Astrocyte (in vitro differentiated cells and primary cell): ENCODE data around the gene RPS27A. TPM values are rescaled to one million over a fixed set of nuclear protein-coding genes. Genes with fewer than 3 reads are reported as not detected.
"Not testable (repeated sequence)": the region's sequence is repeated elsewhere in the genome, so short reads cannot be mapped to it uniquely, and the experiment has no call there.

Experiments
- DNase-seq: peaks from one replicate; pipeline ENCODE4 v3.0.0-alpha.2; 2010; ENCODE audit warnings: low read depth
- FAIRE-seq: peaks from 2 replicates; lab custom pipeline; 2011; peaks lifted over from hg19 to GRCh38; lab: Jason Lieb, UNC
- H2AFZ ChIP-seq: 2 replicates; pipeline ENCODE4 v1.6.0; 2012; ENCODE audit warnings: low read depth, low read length, inconsistent platforms
- H3K27ac ChIP-seq: 2 replicates; pipeline ENCODE4 v1.5.1; 2011; ENCODE audit warnings: low read depth, low read length, inconsistent platforms
- H3K27me3 ChIP-seq: 2 replicates; pipeline ENCODE4 v1.6.0; 2011; ENCODE audit warnings: low read length, inconsistent platforms; ENCODE audit not compliant: insufficient read depth
- H3K36me3 ChIP-seq: 2 replicates; pipeline ENCODE4 v1.5.1; 2011; ENCODE audit warnings: low read length, inconsistent platforms; ENCODE audit not compliant: insufficient read depth
- H3K4me1 ChIP-seq: 2 replicates; pipeline ENCODE4 v1.5.1; 2011; ENCODE audit warnings: low read length, inconsistent platforms; ENCODE audit not compliant: insufficient read depth
- H3K4me2 ChIP-seq: 2 replicates; pipeline ENCODE4 v1.6.0; 2012; ENCODE audit warnings: low read length, inconsistent platforms
- H3K4me3 ChIP-seq: 2 replicates; pipeline ENCODE4 v1.5.1; 2011; ENCODE audit warnings: low read depth, mild to moderate bottlenecking, low read length, inconsistent platforms; ENCODE audit not compliant: insufficient read depth
- H3K79me2 ChIP-seq: 2 replicates; pipeline ENCODE4 v1.6.0; 2012; ENCODE audit warnings: mild to moderate bottlenecking, low read length, inconsistent platforms; ENCODE audit not compliant: insufficient read depth
- H3K9ac ChIP-seq: 2 replicates; pipeline ENCODE4 v1.6.0; 2012; ENCODE audit warnings: mild to moderate bottlenecking, low read length, inconsistent platforms
- H3K9me3 ChIP-seq: 2 replicates; pipeline ENCODE4 v1.5.1; 2012; ENCODE audit warnings: low read depth, mild to moderate bottlenecking, low read length, inconsistent platforms; ENCODE audit not compliant: insufficient read depth
- H4K20me1 ChIP-seq: 2 replicates; pipeline ENCODE4 v1.6.0; 2012; ENCODE audit warnings: low read length, inconsistent platforms; ENCODE audit not compliant: insufficient read depth
- H3K27ac Mint-ChIP-seq: one replicate; pipeline ENCODE4 v1.8.0; 2021; ENCODE audit warnings: mild to moderate bottlenecking, mixed read lengths; ENCODE audit not compliant: unreplicated experiment
- H3K27me3 Mint-ChIP-seq: one replicate; pipeline ENCODE4 v1.8.0; 2021; ENCODE audit warnings: low read depth, mixed read lengths; ENCODE audit not compliant: unreplicated experiment
- H3K36me3 Mint-ChIP-seq: one replicate; pipeline ENCODE4 v1.8.0; 2021; ENCODE audit warnings: low read depth, mixed read lengths; ENCODE audit not compliant: unreplicated experiment
- H3K4me1 Mint-ChIP-seq: one replicate; pipeline ENCODE4 v1.8.0; 2021; ENCODE audit warnings: low read depth, mixed read lengths; ENCODE audit not compliant: unreplicated experiment
- H3K4me3 Mint-ChIP-seq: one replicate; pipeline ENCODE4 v1.8.0; 2021; ENCODE audit warnings: mild to moderate bottlenecking, moderate library complexity, mixed read lengths; ENCODE audit not compliant: unreplicated experiment
- H3K9me3 Mint-ChIP-seq: one replicate; pipeline ENCODE4 v1.8.0; 2021; ENCODE audit warnings: mild to moderate bottlenecking, mixed read lengths; ENCODE audit not compliant: unreplicated experiment
- EZH2 ChIP-seq: IDR thresholded peaks from 2 replicates; pipeline ENCODE4 v1.6.1; 2012; ENCODE audit warnings: mild to moderate bottlenecking, low read length, inconsistent platforms; ENCODE audit not compliant: insufficient read depth
- total RNA-seq: library from RNA; stranded (reverse); gene quantifications from 2 replicates; pipeline ENCODE4 v1.2.1, GENCODE V29; 2021
- TF ChIP-seq, protein P1 (sequence below): IDR thresholded peaks from 2 replicates; pipeline ENCODE4 v1.5.1; 2011; ENCODE audit warnings: low read depth, mild to moderate bottlenecking, inconsistent platforms, low read length, moderate library complexity; ENCODE audit not compliant: insufficient read depth

RPS27A gene
- total RNA-seq, 1 donor from 2014 or later, result 840 TPM

DNA sequence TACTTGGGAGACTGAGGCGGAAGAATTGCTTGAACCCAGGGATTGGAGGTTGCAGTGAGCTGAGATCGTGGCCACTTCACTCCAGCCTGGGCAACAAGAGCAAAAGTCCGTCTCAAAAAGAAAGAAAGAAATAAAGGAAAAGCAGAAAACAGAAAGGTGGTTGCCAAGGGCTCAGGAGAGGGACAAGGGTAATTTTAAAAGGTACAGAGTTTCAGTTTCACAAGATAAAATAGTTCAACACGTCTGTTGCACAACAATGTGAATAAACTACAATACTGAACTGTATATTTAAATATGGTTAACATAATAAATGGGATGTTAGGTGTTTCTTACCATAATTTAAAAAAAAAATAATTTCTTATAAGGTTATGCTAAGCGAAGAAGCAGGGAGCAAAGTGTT is 12.9 kb downstream of the RPS27A start:
- Histone ChIP-seq H3K4me3 (no peak overlapping the region), H3K4me2 (no peak overlapping the region), H2AFZ (no peak overlapping the region), H3K27ac (no peak overlapping the region), H4K20me1 (no peaks in the 10 kb centered on the region), H3K27me3 (no peaks in the 10 kb centered on the region), H3K79me2 (no peaks in the 10 kb centered on the region), H3K4me1 (no peaks in the 10 kb centered on the region), H3K9me3 (no peaks in the 10 kb centered on the region), H3K36me3 (peaks cover 20% of the 10 kb centered on the region), H3K9ac (no peak overlapping the region)
- TF ChIP-seq, protein P1, sequence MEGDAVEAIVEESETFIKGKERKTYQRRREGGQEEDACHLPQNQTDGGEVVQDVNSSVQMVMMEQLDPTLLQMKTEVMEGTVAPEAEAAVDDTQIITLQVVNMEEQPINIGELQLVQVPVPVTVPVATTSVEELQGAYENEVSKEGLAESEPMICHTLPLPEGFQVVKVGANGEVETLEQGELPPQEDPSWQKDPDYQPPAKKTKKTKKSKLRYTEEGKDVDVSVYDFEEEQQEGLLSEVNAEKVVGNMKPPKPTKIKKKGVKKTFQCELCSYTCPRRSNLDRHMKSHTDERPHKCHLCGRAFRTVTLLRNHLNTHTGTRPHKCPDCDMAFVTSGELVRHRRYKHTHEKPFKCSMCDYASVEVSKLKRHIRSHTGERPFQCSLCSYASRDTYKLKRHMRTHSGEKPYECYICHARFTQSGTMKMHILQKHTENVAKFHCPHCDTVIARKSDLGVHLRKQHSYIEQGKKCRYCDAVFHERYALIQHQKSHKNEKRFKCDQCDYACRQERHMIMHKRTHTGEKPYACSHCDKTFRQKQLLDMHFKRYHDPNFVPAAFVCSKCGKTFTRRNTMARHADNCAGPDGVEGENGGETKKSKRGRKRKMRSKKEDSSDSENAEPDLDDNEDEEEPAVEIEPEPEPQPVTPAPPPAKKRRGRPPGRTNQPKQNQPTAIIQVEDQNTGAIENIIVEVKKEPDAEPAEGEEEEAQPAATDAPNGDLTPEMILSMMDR, result no peak
- no peak for TF ChIP-seq EZH2
- Mint-ChIP-seq H3K9me3 (no peaks in the 10 kb centered on the region), H3K4me3 (no peak overlapping the region), H3K36me3 (peaks cover 4% of the 10 kb centered on the region), H3K4me1 (no peaks in the 10 kb centered on the region), H3K27me3 (no peaks in the 10 kb centered on the region), H3K27ac (no peak overlapping the region)
- no peak for DNase-seq
- FAIRE-seq, result no peak

DNA sequence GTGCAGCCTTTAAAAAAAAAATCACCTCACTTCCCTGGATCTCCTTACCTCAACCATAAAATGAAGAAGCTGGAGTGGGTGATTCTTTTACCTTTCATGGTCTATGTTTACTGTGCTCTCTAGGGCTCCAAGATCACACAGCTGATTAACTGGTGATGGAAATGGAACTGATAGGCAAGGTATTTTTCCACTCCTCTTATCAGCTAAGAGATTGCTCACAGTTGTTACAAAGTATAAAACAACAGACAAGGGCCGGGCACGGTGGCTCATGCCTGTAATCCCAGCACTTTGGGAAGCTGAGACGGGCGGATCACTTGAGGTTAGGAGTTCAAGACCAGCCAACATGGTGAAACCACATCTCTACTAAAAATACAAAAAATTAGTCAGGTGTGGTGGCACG is 14.5 kb downstream of the RPS27A start:
- TF ChIP-seq EZH2, result no peak
- TF ChIP-seq, protein P1, result no peak
- Histone ChIP-seq H3K36me3 (peaks cover 20% of the 10 kb centered on the region), H3K79me2 (no peaks in the 10 kb centered on the region), H3K4me1 (no peaks in the 10 kb centered on the region), H3K4me3 (no peak overlapping the region), H3K27me3 (no peaks in the 10 kb centered on the region), H3K9ac (no peak overlapping the region), H3K27ac (no peak overlapping the region), H3K4me2 (no peak overlapping the region), H2AFZ (no peak overlapping the region), H3K9me3 (no peaks in the 10 kb centered on the region), H4K20me1 (no peaks in the 10 kb centered on the region)
- H3K27ac Mint-ChIP-seq, result no peak overlapping the region
- peaks cover 4% of the 10 kb centered on the region for H3K36me3 Mint-ChIP-seq
- no peaks in the 10 kb centered on the region for H3K4me1 Mint-ChIP-seq
- no peaks in the 10 kb centered on the region for H3K27me3 Mint-ChIP-seq
- FAIRE-seq (no peak), DNase-seq (no peak)
- no peaks in the 10 kb centered on the region for H3K9me3 Mint-ChIP-seq
- H3K4me3 Mint-ChIP-seq, result no peak overlapping the region

DNA sequence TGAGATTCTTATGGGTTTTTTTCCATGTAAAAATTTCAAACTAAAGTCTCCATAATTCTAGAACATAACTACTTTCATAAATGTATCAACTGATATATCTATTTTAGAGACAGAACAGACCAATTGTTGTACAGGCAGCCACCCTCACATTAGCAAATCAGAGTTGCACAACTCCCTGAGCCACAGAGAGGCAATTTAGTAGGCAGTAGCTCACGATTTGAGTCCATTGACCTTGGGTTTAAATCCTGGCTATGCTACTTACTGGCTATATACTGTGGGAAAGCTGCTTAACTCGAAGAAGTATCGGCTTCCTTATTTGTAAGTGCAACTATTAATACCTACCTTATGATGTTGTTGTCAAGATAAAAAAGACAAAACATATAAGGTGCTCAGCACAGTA is 20.3 kb downstream of the RPS27A start:
- Histone ChIP-seq H3K9me3 (no peaks in the 10 kb centered on the region), H3K36me3 (peaks cover 10% of the 10 kb centered on the region), H3K4me2 (no peak overlapping the region), H3K79me2 (no peaks in the 10 kb centered on the region), H3K4me3 (no peak overlapping the region), H3K9ac (no peak overlapping the region), H3K4me1 (no peaks in the 10 kb centered on the region), H2AFZ (no peak overlapping the region), H4K20me1 (no peaks in the 10 kb centered on the region), H3K27me3 (no peaks in the 10 kb centered on the region), H3K27ac (no peak overlapping the region)
- Mint-ChIP-seq H3K27ac (no peak overlapping the region), H3K27me3 (no peaks in the 10 kb centered on the region), H3K36me3 (peaks cover 4% of the 10 kb centered on the region), H3K4me1 (no peaks in the 10 kb centered on the region), H3K9me3 (no peaks in the 10 kb centered on the region), H3K4me3 (no peak overlapping the region)
- no peak for TF ChIP-seq EZH2
- TF ChIP-seq, protein P1, result no peak
- DNase-seq, result no peak
- no peak for FAIRE-seq

GRCh38 chr2:55259586-55259985 is 27.1 kb downstream of the RPS27A start:
- DNase-seq, H3K4me1 ChIP-seq, H3K36me3 Mint-ChIP-seq, FAIRE-seq, H2AFZ ChIP-seq, H3K4me2 ChIP-seq, H3K4me1 Mint-ChIP-seq, H3K9me3 Mint-ChIP-seq, H3K4me3 Mint-ChIP-seq, H3K9ac ChIP-seq, H3K27me3 ChIP-seq, H4K20me1 ChIP-seq, H3K36me3 ChIP-seq, H3K79me2 ChIP-seq, H3K9me3 ChIP-seq, H3K27ac ChIP-seq, H3K4me3 ChIP-seq, H3K27ac Mint-ChIP-seq, H3K27me3 Mint-ChIP-seq: not testable (repeated sequence)
